ENCODE measurements around the gene CEP295NL. TPM values are rescaled to one million over a fixed set of nuclear protein-coding genes. Genes with fewer than 3 reads are reported as not detected.
A peak's percentile ranks its signal among the peaks of the same experiment; 100 is the strongest.
"Not testable (repeated sequence)": the region's sequence is repeated elsewhere in the genome, so short reads cannot be mapped to it uniquely, and the experiment has no call there.

Gene CEP295NL
- total RNA-seq, 1 donor from 2014 or later, result 3.8 TPM

DNA sequence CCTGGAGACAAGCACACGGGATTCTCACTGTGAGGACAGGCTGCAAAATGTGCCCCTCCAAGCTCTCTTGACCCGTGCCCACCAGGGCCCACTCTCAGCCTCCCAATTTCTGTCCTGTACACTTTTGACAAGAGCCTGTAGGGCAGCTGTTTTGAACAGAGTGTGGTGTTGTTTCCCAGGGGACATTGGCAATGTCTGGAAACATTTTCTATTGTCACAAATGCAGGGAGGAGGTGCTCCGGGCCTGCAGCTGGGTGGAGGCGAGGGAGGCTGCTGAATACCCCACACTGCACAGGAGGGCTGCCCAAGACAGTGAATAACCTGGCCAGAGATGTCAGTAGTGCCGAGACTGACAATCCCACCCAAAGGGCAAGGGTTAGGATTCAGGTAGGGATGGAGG lies 10.5 kb downstream of the CEP295NL start:
- H3K4me3 Mint-ChIP-seq, result no peak overlapping the region

DNA sequence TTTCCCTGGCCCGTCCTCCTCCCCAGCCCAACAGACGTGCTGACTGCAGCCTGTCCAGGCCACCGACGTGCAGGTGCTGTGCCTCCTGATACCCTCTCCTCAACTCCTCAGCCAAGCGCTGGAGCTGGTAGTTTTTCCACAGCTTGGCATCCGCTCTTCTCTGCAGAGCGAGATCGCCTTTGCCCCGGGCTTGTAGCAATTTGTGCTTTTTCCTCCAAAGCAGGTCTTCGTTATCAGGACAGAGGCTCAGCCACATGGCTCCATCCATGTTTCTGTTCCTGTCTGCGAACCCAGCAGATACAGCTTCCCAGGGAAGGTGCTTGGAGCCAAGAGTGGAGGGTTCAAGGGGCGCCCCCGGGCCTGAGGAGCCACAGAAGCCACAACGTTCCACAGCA lies 10.9 kb downstream of the CEP295NL start:
- Mint-ChIP-seq H3K27ac (peak overlapping the region; percentile 60), H3K36me3 (peaks cover 20% of the 10 kb centered on the region), H3K27me3 (no peaks in the 10 kb centered on the region), H3K9me3 (no peaks in the 10 kb centered on the region), H3K4me1 (ENCODE audit: unreplicated experiment) (peaks cover 43% of the 10 kb centered on the region), H3K4me3 (no peak overlapping the region)
- no peak for DNase-seq (ENCODE audit: extremely low spot score, unreplicated experiment)
- TF ChIP-seq, protein P1, sequence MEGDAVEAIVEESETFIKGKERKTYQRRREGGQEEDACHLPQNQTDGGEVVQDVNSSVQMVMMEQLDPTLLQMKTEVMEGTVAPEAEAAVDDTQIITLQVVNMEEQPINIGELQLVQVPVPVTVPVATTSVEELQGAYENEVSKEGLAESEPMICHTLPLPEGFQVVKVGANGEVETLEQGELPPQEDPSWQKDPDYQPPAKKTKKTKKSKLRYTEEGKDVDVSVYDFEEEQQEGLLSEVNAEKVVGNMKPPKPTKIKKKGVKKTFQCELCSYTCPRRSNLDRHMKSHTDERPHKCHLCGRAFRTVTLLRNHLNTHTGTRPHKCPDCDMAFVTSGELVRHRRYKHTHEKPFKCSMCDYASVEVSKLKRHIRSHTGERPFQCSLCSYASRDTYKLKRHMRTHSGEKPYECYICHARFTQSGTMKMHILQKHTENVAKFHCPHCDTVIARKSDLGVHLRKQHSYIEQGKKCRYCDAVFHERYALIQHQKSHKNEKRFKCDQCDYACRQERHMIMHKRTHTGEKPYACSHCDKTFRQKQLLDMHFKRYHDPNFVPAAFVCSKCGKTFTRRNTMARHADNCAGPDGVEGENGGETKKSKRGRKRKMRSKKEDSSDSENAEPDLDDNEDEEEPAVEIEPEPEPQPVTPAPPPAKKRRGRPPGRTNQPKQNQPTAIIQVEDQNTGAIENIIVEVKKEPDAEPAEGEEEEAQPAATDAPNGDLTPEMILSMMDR (conservative IDR thresholded peaks at IDR 0.05), result no peak

More for the DNA sequence above, 10.5 kb downstream of the CEP295NL start:
- H3K4me1 Mint-ChIP-seq (ENCODE audit: unreplicated experiment), result peaks cover 46% of the 10 kb centered on the region
- H3K27ac Mint-ChIP-seq, result peak overlapping the region; percentile 33
- peaks cover 20% of the 10 kb centered on the region for H3K36me3 Mint-ChIP-seq
- no peak for DNase-seq (ENCODE audit: extremely low spot score, unreplicated experiment)
- TF ChIP-seq, protein P1 (conservative IDR thresholded peaks at IDR 0.05), result no peak
- no peaks in the 10 kb centered on the region for H3K9me3 Mint-ChIP-seq
- no peaks in the 10 kb centered on the region for H3K27me3 Mint-ChIP-seq

DNA sequence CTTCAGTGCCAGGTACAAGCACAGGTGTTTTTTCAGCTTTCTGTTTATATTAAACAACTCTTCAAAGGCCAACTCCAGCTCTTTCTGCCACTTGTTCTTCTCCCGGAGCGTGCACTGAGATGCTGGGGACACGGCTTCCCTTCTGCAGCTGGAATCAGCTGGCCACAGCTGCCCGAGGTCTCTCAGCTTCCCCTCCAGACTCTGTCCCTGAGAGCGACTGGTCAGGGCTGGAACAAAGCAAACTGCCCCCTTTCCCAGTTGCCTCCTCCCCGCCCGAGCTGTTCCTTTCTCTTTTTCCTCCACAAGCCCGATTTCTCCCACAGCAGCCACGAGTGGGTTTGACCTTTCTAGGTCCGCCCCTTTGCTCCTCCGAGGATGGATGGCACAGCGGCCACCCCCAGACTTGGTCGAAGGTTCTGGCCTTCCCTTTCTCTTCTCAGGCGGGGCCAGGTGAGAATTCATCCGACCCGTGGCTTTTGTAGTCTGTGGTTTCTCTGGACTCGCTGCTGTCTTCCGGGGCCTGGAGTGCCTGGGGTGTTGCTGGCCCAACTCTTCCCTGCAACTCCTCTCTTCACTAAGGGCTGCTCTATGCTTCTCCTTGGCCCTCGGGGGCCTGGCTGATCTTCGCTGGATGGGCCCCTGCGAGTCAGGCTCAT lies 11.5 kb downstream of the CEP295NL start:
- H3K27me3 Mint-ChIP-seq, result no peaks in the 10 kb centered on the region
- TF ChIP-seq, protein P1 (conservative IDR thresholded peaks at IDR 0.05), result no peak
- H3K4me1 Mint-ChIP-seq (ENCODE audit: unreplicated experiment), result peaks cover 48% of the 10 kb centered on the region
- DNase-seq (ENCODE audit: extremely low spot score, unreplicated experiment), result no peak
- H3K9me3 Mint-ChIP-seq, result no peaks in the 10 kb centered on the region
- H3K27ac Mint-ChIP-seq, result peak overlapping the region; percentile 60
- H3K36me3 Mint-ChIP-seq, result peaks cover 20% of the 10 kb centered on the region
- H3K4me3 Mint-ChIP-seq, result no peak overlapping the region

DNA sequence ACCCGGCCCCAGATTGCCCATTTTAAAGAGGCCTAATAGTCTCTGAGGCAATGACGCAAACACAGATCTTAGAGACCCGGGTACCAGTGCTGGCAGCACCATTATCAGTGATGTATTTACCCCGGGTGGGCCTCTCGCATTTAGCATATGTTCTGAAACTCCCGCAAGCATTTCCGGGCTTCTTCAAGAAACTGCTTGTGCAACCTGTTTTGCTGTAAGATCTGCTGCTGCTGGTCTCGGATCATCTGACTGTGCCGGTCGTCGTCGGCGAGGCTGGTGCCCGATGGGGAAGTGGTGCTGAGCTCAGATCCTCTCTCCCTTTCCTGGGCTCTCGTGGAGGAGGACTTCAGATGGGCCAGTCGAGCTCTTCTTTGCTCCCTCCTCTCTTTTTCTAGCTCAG lies 12.5 kb downstream of the CEP295NL start:
- peaks cover 20% of the 10 kb centered on the region for H3K36me3 Mint-ChIP-seq
- peaks cover 51% of the 10 kb centered on the region for H3K4me1 Mint-ChIP-seq (ENCODE audit: unreplicated experiment)
- H3K4me3 Mint-ChIP-seq, result no peak overlapping the region
- H3K9me3 Mint-ChIP-seq, result no peaks in the 10 kb centered on the region
- H3K27ac Mint-ChIP-seq, result peak overlapping the region; percentile 60
- DNase-seq (ENCODE audit: extremely low spot score, unreplicated experiment), result no peak
- TF ChIP-seq, protein P1 (conservative IDR thresholded peaks at IDR 0.05), result no peak
- no peaks in the 10 kb centered on the region for H3K27me3 Mint-ChIP-seq

DNA sequence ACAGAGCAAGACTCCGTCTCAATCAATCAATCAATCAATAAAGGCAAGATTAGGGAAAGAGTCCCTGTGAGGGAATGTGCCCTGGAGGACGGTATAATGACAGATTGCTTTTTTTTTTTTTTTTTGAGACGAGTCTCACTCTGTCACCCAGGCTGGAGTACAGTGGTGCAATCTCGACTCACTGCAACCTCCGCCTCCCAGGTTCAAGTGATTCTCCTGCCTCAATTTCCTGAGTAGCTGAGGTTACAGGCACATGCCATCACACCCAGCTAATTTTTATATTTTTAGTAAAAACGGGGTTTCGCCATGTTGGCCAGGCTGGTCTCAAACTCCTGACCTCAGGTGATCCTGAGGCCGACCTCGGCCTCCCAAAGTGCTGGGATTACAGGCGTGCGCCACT lies 12.9 kb downstream of the CEP295NL start:
- not testable (repeated sequence) for H3K27me3 Mint-ChIP-seq; H3K4me3 Mint-ChIP-seq; H3K27ac Mint-ChIP-seq; DNase-seq (ENCODE audit: extremely low spot score, unreplicated experiment); H3K9me3 Mint-ChIP-seq
- Mint-ChIP-seq H3K36me3 (peaks cover 20% of the 10 kb centered on the region), H3K4me1 (ENCODE audit: unreplicated experiment) (peaks cover 48% of the 10 kb centered on the region)

DNA sequence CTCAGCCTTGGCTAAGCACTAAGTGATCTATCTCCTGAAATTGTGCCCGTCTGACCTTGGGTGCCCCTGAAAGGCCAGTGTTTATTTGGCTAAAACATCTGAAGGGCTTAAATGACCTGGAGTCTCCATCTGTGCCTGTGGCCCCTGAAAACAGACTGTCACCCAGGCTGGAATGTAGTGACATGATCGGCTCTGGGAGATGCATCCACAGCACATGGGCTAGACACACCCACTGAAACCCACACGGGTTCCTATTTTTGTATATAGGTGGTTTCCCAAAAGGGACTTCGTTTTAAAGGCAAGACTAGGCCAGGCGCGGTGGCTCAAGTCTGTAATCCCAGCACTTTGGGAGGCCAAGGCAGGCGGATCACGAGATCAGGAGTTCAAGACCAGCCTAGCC lies 13.5 kb downstream of the CEP295NL start:
- TF ChIP-seq, protein P1 (conservative IDR thresholded peaks at IDR 0.05), result no peak
- Mint-ChIP-seq H3K4me1 (ENCODE audit: unreplicated experiment) (peaks cover 52% of the 10 kb centered on the region), H3K4me3 (no peak overlapping the region), H3K27me3 (no peaks in the 10 kb centered on the region), H3K36me3 (peaks cover 20% of the 10 kb centered on the region), H3K27ac (peak overlapping the region; percentile 78), H3K9me3 (no peaks in the 10 kb centered on the region)
- no peak for DNase-seq (ENCODE audit: extremely low spot score, unreplicated experiment)

Measured in type B pancreatic cell (in vitro differentiated cells).